ENCODE measurements around the gene NT5C2.

DNA sequence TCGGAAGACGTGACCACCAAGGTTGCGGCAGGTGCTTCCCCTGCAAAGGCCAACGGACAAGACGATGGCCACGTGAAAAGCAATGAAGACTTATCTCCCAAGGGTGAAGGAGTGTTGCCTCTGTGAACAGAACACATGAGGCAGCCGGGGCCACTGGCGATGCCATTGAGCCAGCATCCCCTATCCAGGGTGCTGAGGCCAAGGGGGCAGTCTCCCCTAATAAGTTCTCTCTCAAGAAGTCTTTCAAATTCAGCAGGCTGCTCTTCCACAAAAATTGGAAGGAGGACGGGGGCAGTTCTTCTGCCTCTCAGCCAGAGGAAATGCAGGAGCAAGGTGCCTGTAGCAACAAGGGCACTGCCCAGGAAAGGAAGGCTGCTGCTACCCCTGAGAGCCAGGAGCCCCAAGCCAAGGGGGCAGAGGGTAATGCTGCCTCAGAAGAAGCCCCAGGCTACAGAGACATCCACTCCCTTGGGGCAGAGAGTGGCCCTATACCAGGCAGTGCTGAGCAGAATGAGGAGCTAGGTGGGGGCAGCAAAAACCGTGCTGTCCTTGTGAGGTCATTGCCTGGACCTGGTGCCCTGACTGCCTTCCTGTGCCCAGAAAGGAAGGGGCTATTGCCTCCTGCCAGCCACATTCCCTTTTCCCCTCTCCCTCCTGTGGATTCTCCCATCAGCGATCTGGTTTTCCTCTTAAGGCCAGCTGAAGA is 17.3 kb downstream of the NT5C2 start:
- TF ChIP-seq CTCF (IDR thresholded peaks at IDR 0.05; ENCODE audit: low read depth, low read length, poor library complexity, severe bottlenecking) = no peak
- TF ChIP-seq EZH2phosphoT487 (IDR thresholded peaks at IDR 0.05; ENCODE audit: borderline replicate concordance, low read length) = no peak
